Epithelial cell of proximal tubule (primary cell): Measurements from ENCODE around the gene ZNF793. TPM values are rescaled to one million over a fixed set of nuclear protein-coding genes. Genes with fewer than 3 reads are reported as not detected.

Source experiments
- DNase-seq: peaks from one replicate; pipeline ENCODE4 v3.0.0-alpha.2; 2011; ENCODE audit warnings: low read depth
- H3K4me3 ChIP-seq: 2 replicates; pipeline ENCODE4 v1.5.1; 2011; ENCODE audit warnings: low read depth, mild to moderate bottlenecking, low read length
- CTCF ChIP-seq: conservative IDR thresholded peaks from 2 replicates; pipeline ENCODE4 v1.5.1; 2012; ENCODE audit warnings: low read depth, mild to moderate bottlenecking, low read length
- total RNA-seq: library from RNA; depleted of rRNA; stranded (reverse); fragments of >200 nt; gene quantifications from 2 replicates; pipeline ENCODE4 v1.2.3, GENCODE V29; 2015

The ZNF793 gene
- total RNA-seq, 1 donor from 2014 or later: 1.3 TPM

GRCh38 chr19:37565370-37565669 lies 58.6 kb downstream of the ZNF793 start:
- no peak for DNase-seq
- no peak for TF ChIP-seq CTCF
- H3K4me3 ChIP-seq: no peak overlapping the region

GRCh38 chr19:37572203-37572602 lies 65.5 kb downstream of the ZNF793 start:
- H3K4me3 ChIP-seq: no peak overlapping the region
- no peak for TF ChIP-seq CTCF
- no peak for DNase-seq

GRCh38 chr19:37583340-37583739 lies 76.6 kb downstream of the ZNF793 start:
- no peak for TF ChIP-seq CTCF
- DNase-seq: no peak
- H3K4me3 ChIP-seq: no peak overlapping the region

Other genes starting within 250 kb of the ZNF793 start
- gene ZNF527, start 135.8 kb upstream of the ZNF793 start, total RNA-seq: 1.9 and 4.4 TPM in 2 replicates
- gene ZNF569, start 39.5 kb upstream of the ZNF793 start, total RNA-seq: 3.7 and 6.5 TPM in 2 replicates
- gene ZNF570, start 37.6 kb upstream of the ZNF793 start, total RNA-seq: 2.7 and 3.8 TPM in 2 replicates
- 0.72 and 1.4 TPM in 2 replicates for gene ZNF571, start 87.9 kb downstream of the ZNF793 start, total RNA-seq
- 0.22 TPM in 1 of 2 replicates, not detected in the other for gene ZNF540, start 87.9 kb downstream of the ZNF793 start, total RNA-seq
- 4.6 and 9.5 TPM in 2 replicates for gene ZFP30, start 148.5 kb downstream of the ZNF793 start, total RNA-seq
- gene ZNF607, start 212.8 kb downstream of the ZNF793 start, total RNA-seq: 2.1 and 5.7 TPM in 2 replicates